H9 (cell line): ENCODE measurements around the gene TMEM175. TPM values are rescaled to one million over a fixed set of nuclear protein-coding genes. Genes with fewer than 3 reads are reported as not detected.

Experiments used
- DNase-seq: peaks from one replicate; pipeline ENCODE4 v3.0.0-alpha.2; 2017
- H2AFZ ChIP-seq: one replicate; pipeline ENCODE4 v1.6.1; 2013; ENCODE audit warnings: mild to moderate bottlenecking, low read length, control low read depth, moderate library complexity
- H2AK5ac ChIP-seq: 2 replicates; pipeline ENCODE4 v1.6.1; 2013; ENCODE audit warnings: low read length, control low read depth, mixed read lengths; ENCODE audit not compliant: insufficient read length
- H2BK120ac ChIP-seq: one replicate; pipeline ENCODE4 v1.6.1; 2013; ENCODE audit warnings: low read depth, mild to moderate bottlenecking, low read length, control low read depth, inconsistent platforms; ENCODE audit not compliant: poor library complexity, severe bottlenecking
- H2BK12ac ChIP-seq: 2 replicates; pipeline ENCODE4 v1.6.1; 2013; ENCODE audit warnings: low read length, control low read depth, mixed read lengths, low read depth; ENCODE audit not compliant: insufficient read length
- H2BK15ac ChIP-seq: 2 replicates; pipeline ENCODE4 v1.6.1; 2013; ENCODE audit warnings: low read depth, low read length, control low read depth
- H2BK20ac ChIP-seq: one replicate; pipeline ENCODE4 v1.6.1; 2013; ENCODE audit warnings: low read depth, mild to moderate bottlenecking, low read length, control low read depth, inconsistent platforms; ENCODE audit not compliant: poor library complexity, severe bottlenecking
- H2BK5ac ChIP-seq: 2 replicates; pipeline ENCODE4 v1.6.1; 2013; ENCODE audit warnings: low read length, control low read depth, mixed read lengths; ENCODE audit not compliant: insufficient read length
- H3K14ac ChIP-seq: 2 replicates; pipeline ENCODE4 v1.6.1; 2013; ENCODE audit warnings: low read length, control low read depth; ENCODE audit not compliant: insufficient read depth
- H3K18ac ChIP-seq: 2 replicates; pipeline ENCODE4 v1.6.1; 2013; ENCODE audit warnings: low read depth, mild to moderate bottlenecking, mixed read lengths, low read length, control low read depth; ENCODE audit not compliant: insufficient read length
- H3K23ac ChIP-seq: 2 replicates; pipeline ENCODE4 v1.6.1; 2013; ENCODE audit warnings: low read length, control low read depth, mixed read lengths, low read depth; ENCODE audit not compliant: insufficient read length
- H3K23me2 ChIP-seq: 2 replicates; pipeline ENCODE4 v1.6.1; 2013; ENCODE audit warnings: low read depth, mild to moderate bottlenecking, mixed read lengths, low read length, control low read depth; ENCODE audit not compliant: insufficient read length, poor library complexity, severe bottlenecking
- H3K27ac ChIP-seq: 2 replicates; pipeline ENCODE4 v1.5.1; 2013; ENCODE audit warnings: low read length, control low read depth, mixed read lengths, low read depth; ENCODE audit not compliant: insufficient read length
- H3K27me3 ChIP-seq: 2 replicates; pipeline ENCODE4 v1.6.1; 2013; ENCODE audit warnings: low read length, control low read depth, inconsistent platforms; ENCODE audit not compliant: insufficient read depth
- H3K4ac ChIP-seq: 2 replicates; pipeline ENCODE4 v1.6.1; 2013; ENCODE audit warnings: low read depth, mild to moderate bottlenecking, control low read depth, inconsistent platforms, low read length, moderate library complexity
- H3K4me1 ChIP-seq: 2 replicates; pipeline ENCODE4 v1.6.1; 2013; ENCODE audit warnings: low read length, control low read depth, inconsistent platforms; ENCODE audit not compliant: insufficient read depth
- H3K4me2 ChIP-seq: 2 replicates; pipeline ENCODE4 v1.6.1; 2013; ENCODE audit warnings: low read length, control low read depth, mixed read lengths; ENCODE audit not compliant: insufficient read length, insufficient read depth
- H3K56ac ChIP-seq: 2 replicates; pipeline ENCODE4 v1.6.1; 2013; ENCODE audit warnings: low read depth, mild to moderate bottlenecking, mixed read lengths, low read length, control low read depth; ENCODE audit not compliant: insufficient read length
- H3K79me1 ChIP-seq: 2 replicates; pipeline ENCODE4 v1.6.1; 2013; ENCODE audit warnings: low read depth, mild to moderate bottlenecking, moderate library complexity, low read length, control low read depth, inconsistent platforms; ENCODE audit not compliant: insufficient read depth, poor library complexity, severe bottlenecking
- H3K79me2 ChIP-seq: 2 replicates; pipeline ENCODE4 v1.6.1; 2013; ENCODE audit warnings: low read length, control low read depth, inconsistent platforms; ENCODE audit not compliant: insufficient read depth
- H3K9ac ChIP-seq: 2 replicates; pipeline ENCODE4 v1.6.1; 2013; ENCODE audit warnings: low read length, control low read depth, mixed read lengths; ENCODE audit not compliant: insufficient read length; ENCODE audit errors: extremely low read depth
- H3K9me3 ChIP-seq: one replicate; pipeline ENCODE4 v1.6.1; 2013; ENCODE audit warnings: low read depth, low read length, inconsistent platforms; ENCODE audit not compliant: control insufficient read depth
- H3T11ph ChIP-seq: one replicate; pipeline ENCODE4 v1.6.1; 2013; ENCODE audit warnings: mild to moderate bottlenecking, low read length, control low read depth, inconsistent platforms
- H4K20me1 ChIP-seq: one replicate; pipeline ENCODE4 v1.6.1; 2013; ENCODE audit not compliant: control insufficient read depth, insufficient read length, insufficient read depth
- H4K5ac ChIP-seq: 2 replicates; pipeline ENCODE4 v1.6.1; 2013; ENCODE audit warnings: low read depth, mild to moderate bottlenecking, mixed read lengths, low read length, control low read depth; ENCODE audit not compliant: insufficient read length
- H4K8ac ChIP-seq: replicated peaks from 2 replicates; pipeline ENCODE4 v1.6.1; 2013; ENCODE audit warnings: low read length, control low read depth, mixed read lengths, low read depth; ENCODE audit not compliant: insufficient read length
- H4K91ac ChIP-seq: 2 replicates; pipeline ENCODE4 v1.6.1; 2013; ENCODE audit warnings: low read depth, mild to moderate bottlenecking, moderate library complexity, mixed read lengths, low read length, control low read depth; ENCODE audit not compliant: insufficient read length
- H3K27ac Mint-ChIP-seq, 3 experiments: 2 replicates in 2 of 3; 3 replicates in 1 of 3; pipeline ENCODE4 v1.8.0; 2020 to 2021; ENCODE audit warnings: mixed read lengths in 3 of 3, mild to moderate bottlenecking in 1 of 3, moderate library complexity in 1 of 3
- H3K27me3 Mint-ChIP-seq: 2 replicates; pipeline ENCODE4 v1.8.0; 2021; ENCODE audit warnings: low read depth, mild to moderate bottlenecking, moderate library complexity, mixed read lengths
- H3K36me3 Mint-ChIP-seq, 3 experiments: 2 replicates in 2 of 3; 3 replicates in 1 of 3; pipeline ENCODE4 v1.8.0; 2020 to 2021; ENCODE audit warnings: low read depth in 3 of 3, mixed read lengths in 3 of 3; ENCODE audit not compliant: insufficient read depth in 1 of 3
- H3K4me1 Mint-ChIP-seq, 2 experiments: 2 replicates each; pipeline ENCODE4 v1.8.0; 2020; ENCODE audit warnings: mixed read lengths in 2 of 2
- H3K4me3 Mint-ChIP-seq, 2 experiments: 2 replicates in 1 of 2; 3 replicates in 1 of 2; pipeline ENCODE4 v1.8.0; 2020 to 2021; ENCODE audit warnings: mild to moderate bottlenecking in 2 of 2, mixed read lengths in 2 of 2, moderate library complexity in 1 of 2
- H3K9me3 Mint-ChIP-seq, 2 experiments: 2 replicates in 1 of 2; 3 replicates in 1 of 2; pipeline ENCODE4 v1.8.0; 2020; ENCODE audit warnings: mild to moderate bottlenecking in 2 of 2, mixed read lengths in 2 of 2, moderate library complexity in 1 of 2
- WGBS: extraction: QIAGEN DNeasy Blood & Tissue Kit; methylation state at CpG from one replicate; pipeline ENCODE4 v1.1.7; 2013; ENCODE audit warnings: missing lambda C conversion rate, low lambda C conversion rate, mixed read lengths; ENCODE audit not compliant: insufficient read length; ENCODE audit errors: extremely low coverage; 5-methylcytosine and 5-hydroxymethylcytosine counted together
- total RNA-seq: library from RNA; stranded (reverse); gene quantifications from 2 replicates; pipeline ENCODE4 v1.2.1, GENCODE V29; 2021
- TF ChIP-seq, protein P1 (sequence below): fragments of 200-600 bp; sonication (generic); conservative IDR thresholded peaks from 3 replicates; pipeline ENCODE4 v1.8.0; 2021; ENCODE audit warnings: antibody characterized with exemption, mild to moderate bottlenecking

TMEM175 gene
- total RNA-seq, 1 experiment from 2014 or later: 6.4 TPM

DNA sequence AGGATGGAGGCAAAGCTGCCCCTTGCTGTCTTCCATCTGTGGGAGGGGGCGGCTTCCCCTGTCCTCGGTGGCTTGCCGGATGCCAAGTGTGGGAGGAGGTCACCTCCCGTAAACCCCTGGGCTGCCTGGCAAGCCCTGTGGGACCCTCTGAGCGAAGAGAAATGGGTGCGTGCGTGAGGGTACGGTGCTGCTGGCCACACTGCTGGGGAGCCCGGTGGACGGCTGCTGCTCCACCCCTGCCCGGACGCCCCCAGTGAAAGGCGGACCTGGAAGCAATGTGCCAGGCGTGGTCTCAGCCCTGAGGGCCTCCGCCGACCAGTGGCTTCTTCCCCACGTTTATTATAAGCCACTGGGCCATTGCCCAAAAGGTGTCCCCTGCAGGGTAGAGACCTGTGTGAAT, 50.0 kb downstream of the TMEM175 start:
- no peak overlapping the region for H3K9ac ChIP-seq
- no peak overlapping the region for H3K27ac ChIP-seq
- no peak overlapping the region for H4K5ac ChIP-seq
- TF ChIP-seq, protein P1, sequence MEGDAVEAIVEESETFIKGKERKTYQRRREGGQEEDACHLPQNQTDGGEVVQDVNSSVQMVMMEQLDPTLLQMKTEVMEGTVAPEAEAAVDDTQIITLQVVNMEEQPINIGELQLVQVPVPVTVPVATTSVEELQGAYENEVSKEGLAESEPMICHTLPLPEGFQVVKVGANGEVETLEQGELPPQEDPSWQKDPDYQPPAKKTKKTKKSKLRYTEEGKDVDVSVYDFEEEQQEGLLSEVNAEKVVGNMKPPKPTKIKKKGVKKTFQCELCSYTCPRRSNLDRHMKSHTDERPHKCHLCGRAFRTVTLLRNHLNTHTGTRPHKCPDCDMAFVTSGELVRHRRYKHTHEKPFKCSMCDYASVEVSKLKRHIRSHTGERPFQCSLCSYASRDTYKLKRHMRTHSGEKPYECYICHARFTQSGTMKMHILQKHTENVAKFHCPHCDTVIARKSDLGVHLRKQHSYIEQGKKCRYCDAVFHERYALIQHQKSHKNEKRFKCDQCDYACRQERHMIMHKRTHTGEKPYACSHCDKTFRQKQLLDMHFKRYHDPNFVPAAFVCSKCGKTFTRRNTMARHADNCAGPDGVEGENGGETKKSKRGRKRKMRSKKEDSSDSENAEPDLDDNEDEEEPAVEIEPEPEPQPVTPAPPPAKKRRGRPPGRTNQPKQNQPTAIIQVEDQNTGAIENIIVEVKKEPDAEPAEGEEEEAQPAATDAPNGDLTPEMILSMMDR: no peak
- no peak overlapping the region for H3K4me2 ChIP-seq
- peaks cover 3% of the 10 kb centered on the region; the same call in 1 of the 2 replicates for H3K4me1 ChIP-seq
- H2BK120ac ChIP-seq: no peak overlapping the region
- no peak overlapping the region for H3K4ac ChIP-seq
- no peaks in the 10 kb centered on the region for H4K20me1 ChIP-seq
- no peak overlapping the region for H2AFZ ChIP-seq
- no peak overlapping the region for H3K4me3 Mint-ChIP-seq
- H4K8ac ChIP-seq: no peak overlapping the region
- peaks cover 0 to 4% of the 10 kb centered on the region in 2 experiments; a peak in 1 of 5 replicates for H3K9me3 Mint-ChIP-seq
- H3K4me1 Mint-ChIP-seq: peaks cover 13 to 14% of the 10 kb centered on the region in 2 experiments
- no peak for DNase-seq
- no peaks in the 10 kb centered on the region for H3K79me1 ChIP-seq
- no peak overlapping the region for H4K91ac ChIP-seq
- H3K27me3 Mint-ChIP-seq: peaks cover 46% of the 10 kb centered on the region
- no peak overlapping the region for H2BK15ac ChIP-seq
- H3K18ac ChIP-seq: no peak overlapping the region
- no peaks in the 10 kb centered on the region for H3K79me2 ChIP-seq
- H3K27me3 ChIP-seq: no peaks in the 10 kb centered on the region; the same call in 1 of the 2 replicates
- no peak overlapping the region for H2BK20ac ChIP-seq
- no peaks in the 10 kb centered on the region for H3K9me3 ChIP-seq
- no peaks in the 10 kb centered on the region for H3K36me3 Mint-ChIP-seq
- no peak overlapping the region for H2AK5ac ChIP-seq
- H2BK5ac ChIP-seq: no peak overlapping the region
- H3K27ac Mint-ChIP-seq: no peak overlapping the region
- peaks cover 3% of the 10 kb centered on the region for H3K23me2 ChIP-seq
- no peak overlapping the region for H2BK12ac ChIP-seq
- no peak overlapping the region for H3K23ac ChIP-seq
- H3T11ph ChIP-seq: no peak overlapping the region
- no peak overlapping the region; the same call in 1 of the 2 replicates for H3K14ac ChIP-seq
- no peak overlapping the region for H3K56ac ChIP-seq
- WGBS: no CpG with 5 or more reads among the region's 17 CpGs
